Suprapubic skin (tissue), 4 donors: ENCODE measurements around the gene MB21D2.

Experiments used
- EP300 ChIP-seq: sonication (generic); formaldehyde crosslinking; IDR thresholded peaks from one replicate; pipeline ENCODE4 v1.6.1; 2017; ENCODE audit warnings: antibody characterized with exemption
- POLR2A ChIP-seq, 2 donors: fragments of 450-650 bp; IDR thresholded peaks; one replicate each; pipeline ENCODE4 v1.6.1; 2017; ENCODE audit warnings: antibody characterized with exemption in 2 of 2, mild to moderate bottlenecking in 2 of 2, moderate library complexity in 2 of 2
- POLR2AphosphoS5 ChIP-seq, 3 donors: sonication (generic); formaldehyde crosslinking; IDR thresholded peaks; one replicate each; pipeline ENCODE4 v1.6.1; 2017; ENCODE audit warnings: antibody characterized with exemption in 3 of 3
- TF ChIP-seq, protein P1 (sequence below), 2 donors: fragments of 200-600 bp in 1 of 2; fragments of 450-650 bp in 1 of 2; sonication (generic) in 1 of 2; IDR thresholded peaks; one replicate each; pipeline ENCODE4 v1.5.1; 2016 to 2019; ENCODE audit warnings: antibody characterized with exemption in 2 of 2, mild to moderate bottlenecking in 1 of 2, moderate library complexity in 1 of 2

GRCh38 chr3:192831111-192831644 lies 86.5 kb downstream of the MB21D2 start:
- TF ChIP-seq, protein P1, sequence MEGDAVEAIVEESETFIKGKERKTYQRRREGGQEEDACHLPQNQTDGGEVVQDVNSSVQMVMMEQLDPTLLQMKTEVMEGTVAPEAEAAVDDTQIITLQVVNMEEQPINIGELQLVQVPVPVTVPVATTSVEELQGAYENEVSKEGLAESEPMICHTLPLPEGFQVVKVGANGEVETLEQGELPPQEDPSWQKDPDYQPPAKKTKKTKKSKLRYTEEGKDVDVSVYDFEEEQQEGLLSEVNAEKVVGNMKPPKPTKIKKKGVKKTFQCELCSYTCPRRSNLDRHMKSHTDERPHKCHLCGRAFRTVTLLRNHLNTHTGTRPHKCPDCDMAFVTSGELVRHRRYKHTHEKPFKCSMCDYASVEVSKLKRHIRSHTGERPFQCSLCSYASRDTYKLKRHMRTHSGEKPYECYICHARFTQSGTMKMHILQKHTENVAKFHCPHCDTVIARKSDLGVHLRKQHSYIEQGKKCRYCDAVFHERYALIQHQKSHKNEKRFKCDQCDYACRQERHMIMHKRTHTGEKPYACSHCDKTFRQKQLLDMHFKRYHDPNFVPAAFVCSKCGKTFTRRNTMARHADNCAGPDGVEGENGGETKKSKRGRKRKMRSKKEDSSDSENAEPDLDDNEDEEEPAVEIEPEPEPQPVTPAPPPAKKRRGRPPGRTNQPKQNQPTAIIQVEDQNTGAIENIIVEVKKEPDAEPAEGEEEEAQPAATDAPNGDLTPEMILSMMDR (IDR thresholded peaks at IDR 0.05), result no peak
- TF ChIP-seq EP300 (no peak), POLR2AphosphoS5 (IDR thresholded peaks at IDR 0.05) (no peak), POLR2A (IDR thresholded peaks at IDR 0.05) (no peak)
